Measurements from ENCODE around the gene MRPL32.

DNA sequence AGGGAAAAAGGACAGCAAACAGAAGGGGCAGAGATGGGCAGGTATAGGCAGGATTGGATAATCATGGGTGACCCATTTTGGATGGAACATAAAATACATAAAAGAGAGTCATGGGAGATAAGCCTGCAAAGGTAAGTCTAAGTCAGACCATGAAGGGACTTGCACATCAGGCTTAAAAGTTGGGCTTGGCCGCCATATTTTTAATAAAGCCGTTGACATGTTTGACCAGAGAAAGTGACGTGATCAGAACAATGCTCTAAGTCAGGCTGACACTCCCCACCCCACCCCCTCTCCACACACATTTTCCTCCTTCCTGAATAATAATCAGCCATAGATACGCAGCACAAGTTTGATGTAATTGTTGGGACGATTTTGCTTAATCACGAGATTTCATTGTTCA lies 54.0 kb downstream of the MRPL32 start:
- TF ChIP-seq, protein P1, sequence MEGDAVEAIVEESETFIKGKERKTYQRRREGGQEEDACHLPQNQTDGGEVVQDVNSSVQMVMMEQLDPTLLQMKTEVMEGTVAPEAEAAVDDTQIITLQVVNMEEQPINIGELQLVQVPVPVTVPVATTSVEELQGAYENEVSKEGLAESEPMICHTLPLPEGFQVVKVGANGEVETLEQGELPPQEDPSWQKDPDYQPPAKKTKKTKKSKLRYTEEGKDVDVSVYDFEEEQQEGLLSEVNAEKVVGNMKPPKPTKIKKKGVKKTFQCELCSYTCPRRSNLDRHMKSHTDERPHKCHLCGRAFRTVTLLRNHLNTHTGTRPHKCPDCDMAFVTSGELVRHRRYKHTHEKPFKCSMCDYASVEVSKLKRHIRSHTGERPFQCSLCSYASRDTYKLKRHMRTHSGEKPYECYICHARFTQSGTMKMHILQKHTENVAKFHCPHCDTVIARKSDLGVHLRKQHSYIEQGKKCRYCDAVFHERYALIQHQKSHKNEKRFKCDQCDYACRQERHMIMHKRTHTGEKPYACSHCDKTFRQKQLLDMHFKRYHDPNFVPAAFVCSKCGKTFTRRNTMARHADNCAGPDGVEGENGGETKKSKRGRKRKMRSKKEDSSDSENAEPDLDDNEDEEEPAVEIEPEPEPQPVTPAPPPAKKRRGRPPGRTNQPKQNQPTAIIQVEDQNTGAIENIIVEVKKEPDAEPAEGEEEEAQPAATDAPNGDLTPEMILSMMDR (IDR thresholded peaks at IDR 0.05), result no peak
- TF ChIP-seq POLR2A (IDR thresholded peaks at IDR 0.05), result no peak
